ENCODE data around the gene SUGP2.

Gene SUGP2

GRCh38 chr19:19059837-19060611, 26.7 kb upstream of the SUGP2 start:
- no peak for DNase-seq (ENCODE audit: low read depth in 2 of 2)

GRCh38 chr19:19059018-19059836, 25.9 kb upstream of the SUGP2 start:
- DNase-seq (ENCODE audit: low read depth in 2 of 2), result no peak

GRCh38 chr19:19057720-19058119, 24.4 kb upstream of the SUGP2 start:
- DNase-seq (ENCODE audit: low read depth in 2 of 2), result no peak

- DNase-seq (ENCODE audit: low read depth in 2 of 2), result no peak
Observed at GRCh38 chr19:19057317-19057716, 24.0 kb upstream of the SUGP2 start.

- DNase-seq (ENCODE audit: low read depth in 2 of 2), result no peak
Observed at GRCh38 chr19:19056636-19057275, 23.4 kb upstream of the SUGP2 start.

- DNase-seq (ENCODE audit: low read depth in 2 of 2), result no peak
Observed at GRCh38 chr19:19055701-19056100, 22.4 kb upstream of the SUGP2 start.

GRCh38 chr19:19054939-19055440, 21.7 kb upstream of the SUGP2 start:
- DNase-seq (ENCODE audit: low read depth in 2 of 2), result no peak

GRCh38 chr19:19054315-19054938, 21.1 kb upstream of the SUGP2 start:
- DNase-seq (ENCODE audit: low read depth in 2 of 2), result no peak

GRCh38 chr19:19053508-19054314, 20.4 kb upstream of the SUGP2 start:
- DNase-seq (ENCODE audit: low read depth in 2 of 2), result peak; percentile 44 to 46

GRCh38 chr19:19052921-19053320, 19.6 kb upstream of the SUGP2 start:
- DNase-seq (ENCODE audit: low read depth in 2 of 2), result no peak

- no peak for DNase-seq (ENCODE audit: low read depth in 2 of 2)
Observed at GRCh38 chr19:19051478-19052213, 18.3 kb upstream of the SUGP2 start.

- DNase-seq (ENCODE audit: low read depth in 2 of 2), result no peak
Observed at GRCh38 chr19:19050731-19051130, 17.4 kb upstream of the SUGP2 start.

GRCh38 chr19:19050104-19050503, 16.8 kb upstream of the SUGP2 start:
- no peak for DNase-seq (ENCODE audit: low read depth in 2 of 2)

- no peak for DNase-seq (ENCODE audit: low read depth in 2 of 2)
Observed at GRCh38 chr19:19049406-19049805, 16.1 kb upstream of the SUGP2 start.

- DNase-seq (ENCODE audit: low read depth in 2 of 2), result no peak
Observed at GRCh38 chr19:19043881-19044280, 10.6 kb upstream of the SUGP2 start.

- no peak for DNase-seq (ENCODE audit: low read depth in 2 of 2)
Observed at GRCh38 chr19:19043481-19043880, 10.2 kb upstream of the SUGP2 start.

- no peak for DNase-seq (ENCODE audit: low read depth in 2 of 2)
Observed at GRCh38 chr19:19042732-19043280, 9.5 kb upstream of the SUGP2 start.

GRCh38 chr19:19040417-19040816, 7.1 kb upstream of the SUGP2 start:
- no peak for DNase-seq (ENCODE audit: low read depth in 2 of 2)

- DNase-seq (ENCODE audit: low read depth in 2 of 2), result no peak
Observed at GRCh38 chr19:19039901-19040300, 6.6 kb upstream of the SUGP2 start.

GRCh38 chr19:19034204-19034624, 897 bp upstream of the SUGP2 start:
- peak; percentile 49 to 64 for DNase-seq (ENCODE audit: low read depth in 2 of 2)
